ENCODE data around the gene CARD18. TPM values are rescaled to one million over a fixed set of nuclear protein-coding genes. Genes with fewer than 3 reads are reported as not detected.

CARD18 gene
- total and polyA plus RNA-seq, 2 experiments from 2014 or later, result not detected

GRCh38 chr11:105156720-105157119 lies 17.2 kb upstream of the CARD18 start (continued):
- TF ChIP-seq ZNF462 (CRISPR knock-in tag; IDR thresholded peaks at IDR 0.05), result no peak
- no peak for TF ChIP-seq CTCF (conservative IDR thresholded peaks at IDR 0.05; ENCODE audit: low read depth in 2 of 2)
- TF ChIP-seq EZH2 (IDR thresholded peaks at IDR 0.05; ENCODE audit: low read depth, unreplicated experiment), result no peak
- TF ChIP-seq ETS1 (IDR thresholded peaks at IDR 0.05), result no peak
- no peak for TF ChIP-seq ZNF114 (CRISPR knock-in tag; IDR thresholded peaks at IDR 0.05)
- no peak for TF ChIP-seq NANOG (IDR thresholded peaks at IDR 0.05; ENCODE audit: borderline replicate concordance)
- no peak for TF ChIP-seq CREB1 (CRISPR knock-in tag; IDR thresholded peaks at IDR 0.05; ENCODE audit: low read depth)
- no peak for TF ChIP-seq JUNB (IDR thresholded peaks at IDR 0.05; ENCODE audit: unreplicated experiment)
- no peak for TF ChIP-seq ZNF331 (CRISPR knock-in tag; IDR thresholded peaks at IDR 0.05; ENCODE audit: low read depth)

All from GM23338 (cell line).